ENCODE results near the gene ASAP2.

DNA sequence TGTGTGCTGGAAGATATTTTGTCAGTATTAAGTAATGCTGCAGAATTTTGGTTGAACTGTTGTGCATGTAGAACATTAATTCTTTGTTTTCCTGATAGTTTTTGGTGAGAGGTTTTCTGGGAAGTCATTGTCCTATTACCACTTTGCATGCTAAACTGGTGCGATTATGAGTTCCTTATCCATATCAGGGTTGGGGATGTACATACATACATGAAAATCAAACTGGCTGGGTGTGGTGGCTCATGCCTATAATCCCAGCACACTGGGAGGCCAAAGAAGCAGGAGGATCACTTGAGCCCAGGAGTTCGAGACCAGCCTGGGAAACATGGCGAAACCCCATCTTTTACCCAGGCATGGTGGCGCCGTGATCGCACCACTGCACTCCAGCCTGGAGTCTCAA lies 34.6 kb downstream of the ASAP2 start:
- TF ChIP-seq GATAD2B (IDR thresholded peaks at IDR 0.05; ENCODE audit: borderline replicate concordance) (no peak), HNRNPL (IDR thresholded peaks at IDR 0.05; ENCODE audit: low read depth, low read length) (no peak), LCOR (CRISPR knock-in tag; IDR thresholded peaks at IDR 0.05) (no peak), POLR2A (conservative IDR thresholded peaks at IDR 0.05) (no peak), YY1 (IDR thresholded peaks at IDR 0.05; ENCODE audit: borderline replicate concordance in 1 of 3, control insufficient read depth in 1 of 3, extremely low read depth in 1 of 3, insufficient read depth in 3 of 3, insufficient read length in 1 of 3, insufficient replicate concordance in 2 of 3, low read depth in 1 of 3, low read length in 2 of 3) (no peak), HDGF (IDR thresholded peaks at IDR 0.05) (no peak), RNF2 (IDR thresholded peaks at IDR 0.05) (no peak)
